GM23338 (cell line): ENCODE results near the gene DCTN5. TPM values are rescaled to one million over a fixed set of nuclear protein-coding genes. Genes with fewer than 3 reads are reported as not detected.

Source experiments
- ATAC-seq: fragments of 200-7000 bp; cut with Tn5 transposase; 3 replicates; pipeline ENCODE4 v1.9.1; 2020
- DNase-seq: peaks from one replicate; pipeline ENCODE4 v3.0.0-alpha.2; 2015; ENCODE audit warnings: low spot score
- H2AFZ ChIP-seq: fragments of 200-600 bp; sonication (generic); 2 replicates; pipeline ENCODE4 v1.8.0; 2016; ENCODE audit warnings: antibody characterized with exemption, mild to moderate bottlenecking, moderate library complexity
- H3F3A ChIP-seq: fragments of 200-600 bp; sonication (generic); replicated peaks from 2 replicates; pipeline ENCODE4 v1.8.0; 2017; ENCODE audit warnings: antibody characterized with exemption, mixed run types, low read depth
- H3K27ac ChIP-seq: fragments of 200-600 bp; sonication (generic); 2 replicates; pipeline ENCODE4 v1.6.1; 2016; ENCODE audit warnings: low read depth
- H3K27me3 ChIP-seq: fragments of 200-600 bp; sonication (generic); 2 replicates; pipeline ENCODE4 v1.8.0; 2016; ENCODE audit warnings: mild to moderate bottlenecking, mixed run types, moderate library complexity; ENCODE audit not compliant: insufficient read depth
- H3K36me3 ChIP-seq: fragments of 200-600 bp; sonication (generic); 2 replicates; pipeline ENCODE4 v1.8.0; 2016; ENCODE audit warnings: mild to moderate bottlenecking; ENCODE audit not compliant: insufficient read depth
- H3K4me1 ChIP-seq: fragments of 200-600 bp; sonication (generic); 2 replicates; pipeline ENCODE4 v1.8.0; 2016; ENCODE audit warnings: mild to moderate bottlenecking, moderate library complexity; ENCODE audit not compliant: insufficient read depth
- H3K4me2 ChIP-seq: fragments of 200-600 bp; sonication (generic); 2 replicates; pipeline ENCODE4 v1.7.1; 2017; ENCODE audit warnings: mixed run types
- H3K4me3 ChIP-seq: fragments of 200-600 bp; sonication (generic); 2 replicates; pipeline ENCODE4 v1.6.1; 2016; ENCODE audit warnings: mixed run types
- H3K79me2 ChIP-seq: fragments of 200-600 bp; sonication (generic); replicated peaks from 2 replicates; pipeline ENCODE4 v1.8.0; 2017; ENCODE audit warnings: mild to moderate bottlenecking; ENCODE audit not compliant: insufficient read depth
- H3K9me2 ChIP-seq: fragments of 200-600 bp; sonication (generic); 2 replicates; pipeline ENCODE4 v1.8.0; 2017; ENCODE audit not compliant: insufficient read depth
- H4K20me1 ChIP-seq: fragments of 200-600 bp; sonication (generic); replicated peaks from 2 replicates; pipeline ENCODE4 v1.8.0; 2017; ENCODE audit warnings: mild to moderate bottlenecking; ENCODE audit not compliant: insufficient read depth
- H3K27ac Mint-ChIP-seq: 2 replicates; pipeline ENCODE4 v1.8.0; 2020; ENCODE audit warnings: inconsistent platforms, mild to moderate bottlenecking, moderate library complexity, mixed read lengths
- H3K27me3 Mint-ChIP-seq: 3 replicates; pipeline ENCODE4 v1.8.0; 2022; ENCODE audit warnings: low read depth, mild to moderate bottlenecking, moderate library complexity, mixed read lengths, inconsistent platforms; ENCODE audit not compliant: insufficient read depth, poor library complexity
- H3K36me3 Mint-ChIP-seq: 3 replicates; pipeline ENCODE4 v1.8.0; 2021; ENCODE audit warnings: low read depth, mild to moderate bottlenecking, inconsistent platforms, moderate library complexity, mixed read lengths
- H3K4me1 Mint-ChIP-seq: 3 replicates; pipeline ENCODE4 v1.8.0; 2020; ENCODE audit warnings: mild to moderate bottlenecking, inconsistent platforms, mixed read lengths
- H3K4me3 Mint-ChIP-seq: 3 replicates; pipeline ENCODE4 v1.8.0; 2021; ENCODE audit warnings: moderate library complexity, mild to moderate bottlenecking, inconsistent platforms, mixed read lengths
- H3K9me3 Mint-ChIP-seq: 3 replicates; pipeline ENCODE4 v1.8.0; 2020; ENCODE audit warnings: moderate library complexity, mild to moderate bottlenecking, inconsistent platforms, mixed read lengths
- CREB1 ChIP-seq: fragments of 250-450 bp; sonication (Bioruptor Pico); IDR thresholded peaks from 2 replicates; pipeline ENCODE4 v1.5.0; 2020; ENCODE audit warnings: low read depth, mild to moderate bottlenecking, moderate library complexity
- CTCF ChIP-seq, 2 experiments: fragments of 200-600 bp in 1 of 2; sonication (generic) in 1 of 2; conservative IDR thresholded peaks; 2 replicates each; pipeline versions ENCODE4 v1.5.1 to v1.6.1; 2016 to 2017; ENCODE audit warnings: antibody characterized with exemption in 2 of 2, low read depth in 2 of 2, mild to moderate bottlenecking in 2 of 2, moderate library complexity in 1 of 2
- ETS1 ChIP-seq: IDR thresholded peaks from 2 replicates; pipeline ENCODE4 v1.6.1; 2016; ENCODE audit warnings: antibody characterized with exemption
- EZH2phosphoT487 ChIP-seq: fragments of 200-600 bp; sonication (generic); IDR thresholded peaks from one replicate; pipeline ENCODE4 v1.8.1; 2018; ENCODE audit warnings: antibody characterized with exemption; ENCODE audit not compliant: unreplicated experiment
- NANOG ChIP-seq: IDR thresholded peaks from 2 replicates; pipeline ENCODE4 v1.6.1; 2016; ENCODE audit warnings: antibody characterized with exemption, borderline replicate concordance
- REST ChIP-seq: IDR thresholded peaks from one replicate; pipeline ENCODE4 v1.6.1; 2018; ENCODE audit warnings: antibody characterized with exemption; ENCODE audit not compliant: unreplicated experiment
- ZNF114 ChIP-seq: fragments of 250-450 bp; sonication (Bioruptor Pico); IDR thresholded peaks from 2 replicates; pipeline ENCODE4 v1.5.0; 2020; ENCODE audit warnings: mild to moderate bottlenecking, moderate library complexity
- ZNF331 ChIP-seq: fragments of 250-450 bp; sonication (Bioruptor Pico); IDR thresholded peaks from 2 replicates; pipeline ENCODE4 v1.5.0; 2020; ENCODE audit warnings: low read depth, mild to moderate bottlenecking, moderate library complexity
- ZNF462 ChIP-seq: fragments of 250-450 bp; sonication (Bioruptor Pico); IDR thresholded peaks from 2 replicates; pipeline ENCODE4 v1.5.0; 2020; ENCODE audit warnings: mild to moderate bottlenecking, moderate library complexity
- polyA plus RNA-seq: library from polyadenylated mRNA; unstranded; fragments of >200 nt; fragmentation: Nextera tagmentation; extraction: Ambion mirVana; gene quantifications from 2 replicates; pipeline ENCODE4 v1.2.1, GENCODE V29; 2016
- total RNA-seq: library from RNA; depleted of rRNA; stranded (reverse); fragments of >200 nt; shearing (Covaris generic); gene quantifications from 2 replicates; pipeline ENCODE4 v1.2.3, GENCODE V29; 2014

DCTN5 gene
- total and polyA plus RNA-seq, 2 experiments from 2014 or later, result 11.5 to 69.6 TPM

- TF ChIP-seq ZNF462 (CRISPR knock-in tag) (no peak), NANOG (no peak), CTCF (conservative IDR thresholded peaks at IDR 0.05; ENCODE audit: low read depth in 2 of 2) (no peak), EZH2phosphoT487 (no peak), ZNF331 (CRISPR knock-in tag) (no peak), ETS1 (no peak)
Measured at GRCh38 chr16:23700093-23700492, 58.8 kb downstream of the DCTN5 start (continued).

- Histone ChIP-seq H3K27ac (no peak overlapping the region), H2AFZ (peak overlapping the region; percentile 91), H3F3A (0 out of 2 replicates have a peak, but pooled peaks cover 4% of the 10 kb centered on the region), H3K27me3 (no peaks in the 10 kb centered on the region), H3K36me3 (no peaks in the 10 kb centered on the region), H3K4me2 (peak overlapping the region; percentile 62; the same call in 1 of the 2 replicates), H3K4me1 (peaks cover 11% of the 10 kb centered on the region; the same call in 1 of the 2 replicates), H3K79me2 (no peaks in the 10 kb centered on the region), H4K20me1 (no peaks in the 10 kb centered on the region), H3K9me2 (no peaks in the 10 kb centered on the region), H3K4me3 (no peak overlapping the region)
- H3K4me1 Mint-ChIP-seq, result peaks cover 9% of the 10 kb centered on the region
- H3K36me3 Mint-ChIP-seq, result peaks cover 5% of the 10 kb centered on the region
- H3K9me3 Mint-ChIP-seq, result peaks cover 11% of the 10 kb centered on the region
- peak overlapping the region; percentile 37; the same call in 1 of the 3 replicates for H3K4me3 Mint-ChIP-seq
- H3K27me3 Mint-ChIP-seq, result peaks cover 5% of the 10 kb centered on the region
- peak; percentile 95 for ATAC-seq
- peak overlapping the region; percentile 83 for H3K27ac Mint-ChIP-seq
- peak; percentile 74 for DNase-seq
- TF ChIP-seq EZH2phosphoT487 (no peak), CREB1 (no peak), REST (no peak), ZNF114 (CRISPR knock-in tag) (no peak), ETS1 (no peak), NANOG (no peak)
Measured at GRCh38 chr16:23700509-23700908, 59.2 kb downstream of the DCTN5 start.
